HG03432 (cell line): Measurements from ENCODE around the gene SDF2L1.

Experiments used
- ATAC-seq: cut with Tn5 transposase; IDR thresholded peaks from one replicate; pipeline ENCODE4 v1.9.1; 2021; ENCODE audit warnings: mild to moderate bottlenecking, moderate library complexity; ENCODE audit not compliant: unreplicated experiment

The SDF2L1 gene

GRCh38 chr22:21621025-21621424, 21.1 kb upstream of the SDF2L1 start:
- ATAC-seq: no peak

GRCh38 chr22:21622011-21622918, 19.8 kb upstream of the SDF2L1 start:
- no peak for ATAC-seq

DNA sequence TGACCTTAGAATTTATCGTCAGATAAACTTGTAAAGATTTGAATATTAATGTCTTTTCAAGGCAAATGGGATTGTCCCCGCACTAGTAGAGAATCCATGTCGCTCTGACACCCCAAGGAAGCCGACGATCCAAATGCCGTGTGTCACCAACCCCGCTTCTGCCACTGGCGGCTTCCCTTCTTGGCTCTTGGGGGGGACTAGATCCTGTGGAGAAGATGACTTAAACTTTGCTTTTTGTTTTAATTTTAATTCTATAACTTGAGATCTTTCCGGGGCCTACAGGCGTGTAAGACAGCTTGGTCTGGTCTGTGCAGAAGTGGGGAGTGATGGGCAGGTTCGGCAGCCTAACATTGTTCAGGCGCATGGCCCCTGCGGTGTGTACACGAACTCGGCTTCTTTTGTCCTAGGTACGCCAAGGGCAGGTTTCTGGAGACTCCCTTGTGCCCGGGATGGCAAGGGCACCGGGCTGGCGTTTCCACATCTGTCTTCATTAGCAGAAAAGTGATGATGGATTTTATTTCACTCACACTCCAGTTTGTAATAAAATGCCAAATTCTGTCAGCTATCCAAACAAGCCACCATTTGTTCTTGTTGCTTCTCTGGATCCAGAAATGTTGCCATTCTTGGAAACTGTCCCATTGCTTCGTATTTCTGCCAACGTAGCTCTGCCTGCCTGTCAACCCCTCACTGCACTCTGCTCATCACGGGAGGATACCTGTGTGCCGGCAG, 19.0 kb upstream of the SDF2L1 start:
- no peak for ATAC-seq

DNA sequence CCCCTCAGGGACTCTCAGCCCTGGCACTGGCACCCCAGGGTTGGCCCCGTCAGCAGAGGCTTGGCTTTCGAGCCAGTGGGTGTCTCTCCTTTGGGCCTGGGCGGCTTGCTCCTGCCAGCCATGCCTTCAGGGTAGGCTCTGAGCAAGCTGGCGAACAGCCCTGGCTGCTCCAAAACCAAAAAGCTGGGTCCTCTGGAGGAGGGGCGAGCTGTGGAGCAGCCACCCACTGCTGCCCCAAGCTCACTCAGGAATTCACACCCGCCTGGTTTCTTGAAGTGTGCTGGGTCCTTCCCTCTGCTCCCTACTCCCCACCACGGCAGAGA, 18.5 kb upstream of the SDF2L1 start:
- no peak for ATAC-seq

DNA sequence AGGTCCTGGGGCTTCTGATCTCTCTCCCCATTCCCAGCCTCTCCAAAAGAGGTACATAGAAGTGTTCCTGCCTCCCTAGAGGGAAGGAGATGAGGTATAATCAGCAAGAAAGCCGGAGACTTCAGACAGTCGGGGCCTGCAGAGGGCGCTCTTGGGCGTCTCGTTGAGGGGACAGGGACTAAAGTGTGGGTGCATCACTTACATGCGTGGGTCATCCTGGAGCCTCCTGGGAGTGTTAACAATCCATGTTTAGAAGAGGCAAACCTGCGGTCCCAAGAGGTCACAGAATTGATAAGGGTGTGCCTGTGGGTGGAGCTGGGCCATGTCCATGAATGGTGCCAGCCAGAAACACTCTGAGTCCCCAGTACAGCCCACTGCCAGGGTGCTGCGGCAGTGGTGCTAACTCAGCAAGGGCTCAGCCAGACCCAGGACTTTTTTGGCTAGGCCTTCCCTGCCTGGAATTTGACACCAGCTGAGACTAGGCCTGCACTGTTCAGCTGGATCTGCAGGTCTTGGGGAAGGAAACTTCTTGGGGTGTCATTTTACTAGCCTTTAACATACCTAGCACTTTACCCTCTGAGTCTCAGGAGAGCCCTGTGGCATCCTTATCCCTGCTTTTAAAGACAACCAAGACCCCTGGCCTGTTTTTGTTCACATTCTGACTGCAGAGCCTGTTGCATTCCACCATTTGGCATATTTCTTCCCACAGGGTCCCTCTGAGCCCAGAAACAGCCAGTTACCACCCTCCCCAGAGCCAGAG, 17.8 kb upstream of the SDF2L1 start:
- ATAC-seq: no peak

GRCh38 chr22:21624880-21625791, 17.0 kb upstream of the SDF2L1 start:
- ATAC-seq: no peak

- ATAC-seq: no peak
These were observed 15.9 kb upstream of the SDF2L1 start for GRCh38 chr22:21626073-21626734.

DNA sequence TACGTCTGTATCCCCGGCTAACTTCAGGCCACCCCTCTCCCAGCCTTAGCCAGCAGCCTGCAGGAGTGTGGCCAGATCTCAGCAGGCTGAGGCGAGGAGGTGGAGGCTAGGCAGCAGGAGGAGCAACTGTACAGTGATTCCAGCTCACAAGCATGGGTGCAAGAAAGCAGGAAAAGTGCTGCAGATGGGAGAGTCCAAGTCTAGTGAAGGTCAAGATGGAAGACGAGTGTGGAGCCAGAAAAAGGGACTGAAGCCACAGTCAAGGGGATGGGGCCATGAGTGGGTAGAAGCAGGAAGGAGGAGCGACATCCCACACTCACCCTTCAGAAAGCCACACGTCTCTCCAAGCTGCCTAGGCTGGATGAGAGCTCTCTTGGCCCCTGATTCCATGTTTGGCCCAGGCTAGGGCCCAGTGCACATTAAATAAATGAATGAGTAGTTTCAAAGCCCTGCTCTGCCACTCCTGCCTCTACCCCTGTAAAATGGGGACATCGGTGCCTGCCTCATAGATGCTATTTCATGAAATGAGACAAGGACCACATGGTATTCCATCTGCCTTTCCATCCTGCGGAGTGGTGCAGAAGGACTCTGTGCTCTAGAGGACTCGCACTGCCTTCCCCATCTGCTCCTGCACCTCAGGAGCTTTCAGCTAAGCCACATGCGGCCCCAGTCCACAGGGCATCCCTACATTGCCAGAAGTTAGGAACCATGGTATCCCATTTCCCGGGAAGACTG, 15.2 kb upstream of the SDF2L1 start:
- ATAC-seq: no peak

GRCh38 chr22:21628386-21629254, 13.5 kb upstream of the SDF2L1 start:
- ATAC-seq: peak; percentile 2

- ATAC-seq: peak; percentile 80
These were observed 12.6 kb upstream of the SDF2L1 start, which contains the start of gene YDJC for GRCh38 chr22:21629255-21630149. Gene YDJC, minus strand, starts transcription at chr22:21630022. Its CDS starts 8 bp downstream, at chr22:21630014.

DNA sequence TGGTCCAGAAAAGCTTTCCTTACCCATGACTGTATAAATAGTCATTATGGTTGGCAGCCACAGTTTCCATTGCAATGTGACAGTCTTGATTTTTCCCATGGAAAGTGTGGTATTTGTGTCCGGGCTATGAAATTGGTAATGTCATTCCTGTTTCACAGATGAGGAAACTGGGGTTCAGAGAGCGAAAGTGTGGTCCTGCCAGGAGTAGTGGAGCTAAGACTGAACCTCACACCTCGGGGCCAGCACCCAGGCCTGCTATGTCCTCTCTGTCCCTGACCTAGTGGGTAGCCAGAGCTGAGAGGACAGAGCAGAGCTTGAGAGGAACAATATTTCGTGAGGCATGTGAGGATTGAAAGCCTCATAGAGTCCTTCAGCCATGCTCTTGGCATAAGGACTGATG, 11.1 kb upstream of the SDF2L1 start:
- no peak for ATAC-seq

DNA sequence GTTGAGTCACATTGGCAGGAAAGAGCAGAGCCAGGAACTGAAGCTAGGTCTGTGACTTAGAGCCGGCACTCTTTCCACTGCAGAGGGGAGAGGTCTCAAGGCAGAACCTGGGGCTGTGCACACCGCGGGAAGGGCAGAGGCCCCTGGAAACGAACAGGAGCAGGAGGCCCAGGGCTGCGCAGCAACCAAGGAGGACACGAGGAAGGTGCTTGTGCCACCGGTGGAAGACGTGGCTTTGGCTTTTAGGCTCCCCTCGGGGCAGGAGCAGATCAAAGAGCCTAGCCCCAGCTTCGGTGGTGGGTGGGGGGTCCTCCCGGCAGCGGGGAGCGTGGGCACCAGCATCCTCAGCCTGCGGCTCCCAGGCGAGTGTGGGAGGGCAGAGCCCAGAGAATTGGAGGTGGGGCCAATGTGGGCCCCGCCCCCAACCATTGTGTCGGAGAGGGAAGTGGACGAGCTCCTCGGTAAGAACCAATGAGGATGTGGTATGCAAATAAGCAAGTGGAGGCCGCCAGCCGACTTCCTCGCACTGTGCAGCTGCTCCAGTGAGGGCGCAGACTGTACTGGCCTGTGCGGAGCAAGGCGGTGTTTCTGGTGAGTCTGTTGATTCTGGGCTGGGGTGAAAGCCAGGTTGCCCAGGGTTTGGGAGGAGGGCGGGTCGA, 9.7 kb upstream of the SDF2L1 start, which contains the start of gene CCDC116:
Gene CCDC116 (plus strand): TSS at position 524 of the 659 bp plus-strand sequence. CDS start 422 bp downstream, outside the sequence.
- ATAC-seq: no peak

DNA sequence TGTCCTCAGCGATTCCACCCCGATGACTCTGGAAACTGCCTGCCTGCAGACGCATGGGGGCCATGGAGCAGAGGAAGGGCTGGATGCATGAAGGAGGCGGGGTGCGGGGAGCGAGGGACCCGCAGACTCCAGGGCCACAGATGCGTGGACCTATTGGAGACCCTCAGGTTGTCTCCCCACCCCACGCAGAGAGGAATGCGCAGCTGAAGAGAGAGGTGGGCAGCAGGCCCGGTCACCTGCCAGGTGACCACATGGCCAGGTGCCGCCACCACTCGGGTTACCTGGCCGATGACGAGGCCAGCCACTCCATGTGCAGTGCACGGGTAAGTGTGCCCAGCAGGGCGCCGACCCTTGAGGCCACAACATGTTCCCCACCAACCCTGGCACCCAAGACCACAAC, 9.2 kb upstream of the SDF2L1 start:
- ATAC-seq: no peak

GRCh38 chr22:21633481-21633880, 8.6 kb upstream of the SDF2L1 start:
- no peak for ATAC-seq

GRCh38 chr22:21634081-21634480, 8.0 kb upstream of the SDF2L1 start:
- no peak for ATAC-seq

DNA sequence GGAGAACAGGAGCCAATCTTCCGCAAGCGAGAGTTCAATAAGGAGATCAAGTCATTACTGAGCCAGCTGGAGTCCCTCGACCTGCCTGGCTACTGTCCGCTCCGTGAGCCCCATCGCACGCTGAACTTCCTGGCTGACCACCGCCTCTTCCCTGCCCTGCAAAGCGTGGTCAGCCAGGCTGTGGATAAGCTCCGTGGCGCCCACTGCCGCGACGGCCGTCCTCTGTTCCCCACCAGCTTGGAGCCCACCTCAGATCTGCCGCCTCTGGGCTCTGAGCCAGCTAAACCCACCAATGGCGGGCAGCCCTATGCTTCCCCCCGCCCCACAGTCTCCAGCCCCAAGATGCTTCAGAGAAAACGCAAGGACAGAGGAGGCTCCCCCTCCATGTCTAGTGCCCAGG, 7.3 kb upstream of the SDF2L1 start:
- ATAC-seq: no peak
